Left ventricle myocardium superior (tissue), 1 donor: ENCODE data around the gene HIRIP3. TPM values are rescaled to one million over a fixed set of nuclear protein-coding genes. Genes with fewer than 3 reads are reported as not detected.
A peak's percentile ranks its signal among the peaks of the same experiment; 100 is the strongest.
"Not testable (repeated sequence)": the region's sequence is repeated elsewhere in the genome, so short reads cannot be mapped to it uniquely, and the experiment has no call there.

Experiments used
- ATAC-seq: fragments of 200-7000 bp; cut with Tn5 transposase; one replicate; pipeline ENCODE4 v1.9.1; 2020; ENCODE audit warnings: mild to moderate bottlenecking, moderate library complexity
- DNase-seq: peaks from one replicate; pipeline ENCODE4 v3.0.0-alpha.2; 2020
- intact Hi-C: fragments of 100-400 bp; cut with micrococcal nuclease; formaldehyde crosslinking; loops from one replicate; pipeline ENCODE4 v1.11.0; 2022
- long read RNA-seq: library from polyadenylated mRNA; unstranded; transcript quantifications from one replicate; pipeline ENCODE4 v2.0.0, GENCODE V29; 2021
- total RNA-seq: library from RNA; stranded (reverse); fragmentation: NEBNext Ultra II Directional; extraction: Animal tissue kit (Norgen Biotek cat#: 25700); gene quantifications from one replicate; pipeline ENCODE4 v1.2.1, GENCODE V29; 2021
- donor health status: DM: no; HTN: yes; CAD: no; lungs with severe emphysema.

The HIRIP3 gene, protein sequence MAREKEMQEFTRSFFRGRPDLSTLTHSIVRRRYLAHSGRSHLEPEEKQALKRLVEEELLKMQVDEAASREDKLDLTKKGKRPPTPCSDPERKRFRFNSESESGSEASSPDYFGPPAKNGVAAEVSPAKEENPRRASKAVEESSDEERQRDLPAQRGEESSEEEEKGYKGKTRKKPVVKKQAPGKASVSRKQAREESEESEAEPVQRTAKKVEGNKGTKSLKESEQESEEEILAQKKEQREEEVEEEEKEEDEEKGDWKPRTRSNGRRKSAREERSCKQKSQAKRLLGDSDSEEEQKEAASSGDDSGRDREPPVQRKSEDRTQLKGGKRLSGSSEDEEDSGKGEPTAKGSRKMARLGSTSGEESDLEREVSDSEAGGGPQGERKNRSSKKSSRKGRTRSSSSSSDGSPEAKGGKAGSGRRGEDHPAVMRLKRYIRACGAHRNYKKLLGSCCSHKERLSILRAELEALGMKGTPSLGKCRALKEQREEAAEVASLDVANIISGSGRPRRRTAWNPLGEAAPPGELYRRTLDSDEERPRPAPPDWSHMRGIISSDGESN
- total RNA-seq: 19.4 TPM
- long read RNA-seq, transcript HIRIP3-204 (6 exons, 988 nt): minor isoform, 6 of 75 reads
- long read RNA-seq, transcript HIRIP3-201 (7 exons, 3,388 nt): major isoform, 51 of 75 reads
- long read RNA-seq, partial matches to known transcripts: 14 of 75 reads
- long read RNA-seq, other reads (novel, unspliced or antisense): 3 of 75 reads

DNA sequence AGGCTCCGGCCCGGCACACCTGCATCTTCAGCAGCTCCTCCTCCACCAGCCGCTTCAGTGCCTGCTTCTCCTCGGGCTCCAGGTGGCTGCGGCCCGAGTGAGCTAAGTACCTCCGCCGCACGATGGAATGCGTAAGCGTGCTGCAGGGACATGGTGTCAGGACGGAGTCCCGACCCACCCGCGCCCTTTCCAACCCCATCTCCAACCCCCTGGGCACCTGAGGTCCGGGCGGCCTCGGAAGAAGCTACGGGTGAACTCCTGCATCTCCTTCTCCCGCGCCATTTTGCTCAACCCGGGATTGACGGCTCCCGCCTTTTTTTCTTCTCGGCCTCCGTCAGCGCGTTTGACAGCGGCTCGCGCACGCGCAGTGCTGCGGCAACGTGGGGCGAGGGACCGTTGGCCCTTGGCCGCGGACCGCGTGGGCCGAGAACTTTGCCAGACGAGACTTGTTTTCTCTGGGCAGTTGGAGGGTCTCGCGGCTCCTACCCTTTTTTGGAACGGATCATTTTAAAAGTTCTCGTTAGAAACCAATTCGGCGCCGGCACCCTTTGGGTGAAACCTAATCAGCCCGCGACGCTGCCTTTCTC is at the start of gene HIRIP3:
Gene HIRIP3 (minus strand): TSS at position 294 of the 587 bp plus-strand sequence. CDS start 12 bp downstream, at position 282.
- peak; percentile 81 for ATAC-seq
- intact Hi-C loops: no loop called here
- peak; percentile 94 for DNase-seq

DNA sequence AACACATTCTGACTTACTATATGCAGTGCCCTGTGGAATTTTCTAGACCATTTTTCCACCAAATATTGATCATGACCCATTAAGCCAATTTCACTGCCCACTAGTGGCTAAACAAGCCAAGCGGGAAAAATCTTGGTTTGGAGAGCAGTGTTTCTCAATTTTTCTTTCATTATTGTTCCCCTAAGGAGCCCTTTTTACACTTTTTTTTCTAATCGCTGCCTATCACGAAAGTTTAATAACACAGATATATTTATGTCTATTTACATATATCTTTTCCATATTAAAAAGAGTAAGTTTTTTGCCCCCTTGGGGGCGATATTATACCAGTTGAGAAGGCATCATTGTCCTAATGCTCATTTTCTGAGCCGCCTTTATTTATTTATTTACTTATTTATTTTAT is 46.4 kb upstream of the HIRIP3 start:
- no peak for ATAC-seq
- DNase-seq: no peak
- intact Hi-C loops: no loop called here

DNA sequence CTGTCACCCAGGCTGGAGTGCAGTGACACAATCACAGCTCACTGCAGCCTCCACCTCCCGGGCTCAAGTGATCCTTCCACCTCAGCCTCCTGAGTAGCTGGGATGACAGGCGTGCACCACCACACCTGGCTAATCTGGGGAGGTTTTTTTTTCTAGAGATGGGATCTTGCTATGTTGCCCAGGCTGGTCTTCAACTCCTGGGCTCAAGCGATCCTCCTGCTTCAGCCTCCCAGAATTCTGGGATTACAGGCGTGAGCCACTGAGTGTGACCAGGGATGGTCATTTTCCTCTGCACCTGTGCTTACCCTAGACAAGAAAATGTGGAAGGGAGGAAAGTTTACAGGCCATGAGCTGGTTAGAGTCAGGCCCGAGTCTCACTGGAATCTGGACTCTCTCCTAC is 45.3 kb upstream of the HIRIP3 start:
- DNase-seq, ATAC-seq, intact Hi-C loops: not testable (repeated sequence)

DNA sequence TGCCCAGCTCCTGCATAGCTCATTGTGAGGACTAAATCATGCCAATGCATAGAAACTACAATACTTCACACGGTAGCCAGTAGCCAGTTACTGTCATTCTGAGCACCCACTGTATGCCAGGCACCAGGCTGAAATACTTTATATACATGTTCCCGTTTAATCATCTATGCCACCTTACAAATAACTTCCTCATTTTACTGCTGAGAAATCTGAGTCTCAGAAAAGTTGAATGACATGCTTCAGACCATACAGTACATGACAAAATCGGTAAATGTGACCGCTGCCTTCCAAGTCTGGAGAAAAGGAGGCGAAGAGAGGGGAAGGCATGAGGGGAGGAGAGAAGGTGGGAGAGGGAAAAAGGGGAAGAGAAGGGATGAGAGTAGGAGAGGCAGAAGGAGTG is 44.8 kb upstream of the HIRIP3 start:
- intact Hi-C loops: no loop called here
- DNase-seq: no peak
- ATAC-seq: no peak

DNA sequence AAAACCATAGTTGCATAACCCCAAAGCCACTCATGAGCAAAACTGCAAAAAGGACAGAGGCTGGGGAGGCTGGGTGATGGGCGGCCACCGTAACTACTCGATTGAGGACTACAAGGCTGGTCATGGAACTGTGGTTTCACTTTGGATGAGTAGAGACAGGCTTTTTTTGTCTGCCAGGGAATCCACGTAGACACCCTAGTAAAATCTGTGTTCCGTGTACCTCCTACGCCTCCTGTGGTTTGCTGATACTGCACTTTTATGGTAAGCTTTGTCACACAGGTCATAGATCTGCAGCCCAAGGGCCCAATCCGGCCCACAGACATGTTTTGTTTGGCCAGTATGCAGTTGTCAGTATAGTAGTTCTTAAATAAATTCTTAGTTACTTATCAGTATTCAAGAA is 37.9 kb upstream of the HIRIP3 start:
- ATAC-seq: no peak
- no peak for DNase-seq
- intact Hi-C loops: no loop called here

DNA sequence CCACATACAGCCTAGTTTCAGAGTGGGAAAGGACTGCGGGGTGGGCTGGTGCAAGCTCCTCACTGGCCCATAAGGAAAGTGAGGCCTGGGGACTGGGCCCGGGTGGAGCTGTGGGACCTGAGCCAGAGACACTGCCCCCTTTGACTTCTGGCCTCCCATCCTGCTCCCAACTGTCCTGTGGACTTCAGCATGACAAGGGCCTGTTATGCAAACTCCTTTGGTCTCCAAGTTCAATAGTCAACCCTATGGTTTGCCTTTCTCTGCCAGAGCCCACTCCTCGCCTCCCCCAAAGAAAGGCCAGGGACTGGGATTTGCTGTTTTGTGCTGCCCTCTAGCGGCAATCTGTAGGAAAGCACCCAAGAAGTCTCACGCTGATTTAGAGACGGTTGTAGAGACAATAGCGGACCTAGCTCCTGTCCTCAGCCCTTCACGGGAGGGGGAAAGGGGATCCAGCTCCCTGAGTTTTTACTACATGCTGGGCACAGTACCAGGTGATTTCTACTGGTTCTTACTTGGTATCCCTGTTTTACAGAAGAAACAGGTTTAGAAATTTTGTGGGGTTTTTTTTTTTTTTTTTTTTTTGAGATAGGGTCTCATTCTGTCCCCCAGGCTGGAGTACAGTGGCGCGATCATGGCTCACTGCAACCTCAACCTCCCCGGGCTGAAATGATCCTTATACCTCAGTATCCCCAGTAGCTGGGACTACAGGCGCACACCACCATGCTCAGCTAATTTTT is 36.8 kb upstream of the HIRIP3 start:
- ATAC-seq: peak; percentile 35
- intact Hi-C loops: no loop called here
- no peak for DNase-seq

DNA sequence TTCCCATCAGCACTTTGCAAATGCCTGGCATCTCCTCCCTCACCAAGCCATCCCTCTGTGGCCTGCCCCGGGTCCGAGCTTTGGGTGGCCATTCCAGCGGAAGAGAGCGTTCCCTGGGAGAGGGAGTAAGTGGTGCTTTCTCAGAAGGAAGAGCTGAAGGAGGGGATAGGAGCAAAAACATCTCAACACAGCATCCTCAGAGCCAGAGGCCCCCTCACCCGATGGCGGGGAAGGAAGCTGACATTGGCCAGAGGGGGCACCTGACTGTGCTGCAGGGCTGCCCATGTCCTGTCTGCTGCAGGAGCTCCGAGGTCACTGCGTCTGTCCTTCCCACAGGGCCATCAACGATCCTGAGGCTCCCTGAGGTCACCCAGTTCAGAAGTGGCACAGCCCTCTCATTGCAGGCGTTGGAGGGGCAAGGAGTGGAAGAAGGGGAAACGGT is 36.1 kb upstream of the HIRIP3 start:
- ATAC-seq: no peak
- intact Hi-C loops: no loop called here
- no peak for DNase-seq

DNA sequence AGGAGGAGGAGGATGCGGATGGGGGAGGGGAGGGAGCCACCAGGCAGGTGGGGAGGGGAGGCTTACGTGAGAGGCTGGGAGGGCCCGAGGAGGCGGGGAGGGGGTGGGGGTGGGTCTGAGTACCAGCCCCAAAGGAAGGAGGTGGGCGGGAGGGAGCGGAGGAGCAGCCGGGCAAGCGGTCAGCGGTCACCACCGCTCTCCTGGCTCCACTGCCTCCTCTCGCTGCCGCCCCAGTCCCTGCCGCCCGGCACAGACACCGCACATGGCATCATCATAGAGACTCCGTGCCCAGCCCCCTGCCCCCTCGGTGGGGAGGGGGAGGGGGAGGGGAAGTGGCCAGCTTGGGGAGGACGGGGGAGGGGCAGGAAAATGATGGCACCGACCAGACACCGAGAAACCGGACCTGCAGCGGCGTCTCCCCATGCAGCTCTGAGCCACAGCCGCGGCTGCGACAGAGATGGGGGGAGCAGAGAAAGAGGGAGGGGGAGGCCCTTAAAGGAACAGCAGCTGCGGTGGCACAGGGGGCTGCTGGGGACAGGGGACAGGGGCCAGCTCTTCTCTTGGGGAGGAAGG is 35.5 kb upstream of the HIRIP3 start, which contains the start of gene TLCD3B:
Gene TLCD3B (minus strand): TSS at position 431 of the 573 bp plus-strand sequence. CDS start 744 bp downstream, outside the sequence.
- intact Hi-C loops: no loop called here
- DNase-seq (no peak), ATAC-seq (no peak)

DNA sequence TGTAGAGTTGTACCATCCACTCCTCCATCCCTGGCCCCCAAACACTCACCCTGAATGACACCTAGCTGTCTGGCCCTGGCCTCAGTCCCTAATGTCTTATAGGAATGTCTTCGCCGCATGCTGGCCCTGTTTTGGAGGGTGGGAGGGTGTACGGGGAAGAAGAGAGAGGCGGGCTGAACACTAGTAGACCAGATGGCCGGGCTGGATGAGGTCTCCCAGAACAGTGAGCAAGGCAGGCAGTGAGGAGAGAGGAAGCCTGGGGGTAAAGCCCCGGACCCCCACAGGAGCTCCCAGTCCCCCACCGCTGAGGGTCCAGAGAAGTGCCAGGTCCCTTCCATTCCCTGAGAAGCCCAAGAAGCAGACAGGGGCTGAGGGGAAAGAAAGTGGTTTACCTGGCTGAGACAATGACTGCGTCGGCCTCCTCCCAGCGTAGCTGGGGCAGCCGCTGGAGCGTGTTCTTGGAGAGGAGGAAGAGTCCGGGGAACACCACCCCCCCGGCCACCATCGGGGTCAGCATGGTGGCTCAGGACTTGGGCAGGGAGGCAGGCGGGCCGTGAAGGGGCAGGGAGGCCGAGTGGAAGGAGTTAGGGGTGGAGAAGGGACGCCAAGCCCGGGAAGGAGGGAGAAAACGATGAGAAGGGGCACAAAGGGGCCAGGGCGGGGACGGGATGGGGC is 34.7 kb upstream of the HIRIP3 start:
- intact Hi-C loops: no loop called here
- DNase-seq (no peak), ATAC-seq (no peak)

DNA sequence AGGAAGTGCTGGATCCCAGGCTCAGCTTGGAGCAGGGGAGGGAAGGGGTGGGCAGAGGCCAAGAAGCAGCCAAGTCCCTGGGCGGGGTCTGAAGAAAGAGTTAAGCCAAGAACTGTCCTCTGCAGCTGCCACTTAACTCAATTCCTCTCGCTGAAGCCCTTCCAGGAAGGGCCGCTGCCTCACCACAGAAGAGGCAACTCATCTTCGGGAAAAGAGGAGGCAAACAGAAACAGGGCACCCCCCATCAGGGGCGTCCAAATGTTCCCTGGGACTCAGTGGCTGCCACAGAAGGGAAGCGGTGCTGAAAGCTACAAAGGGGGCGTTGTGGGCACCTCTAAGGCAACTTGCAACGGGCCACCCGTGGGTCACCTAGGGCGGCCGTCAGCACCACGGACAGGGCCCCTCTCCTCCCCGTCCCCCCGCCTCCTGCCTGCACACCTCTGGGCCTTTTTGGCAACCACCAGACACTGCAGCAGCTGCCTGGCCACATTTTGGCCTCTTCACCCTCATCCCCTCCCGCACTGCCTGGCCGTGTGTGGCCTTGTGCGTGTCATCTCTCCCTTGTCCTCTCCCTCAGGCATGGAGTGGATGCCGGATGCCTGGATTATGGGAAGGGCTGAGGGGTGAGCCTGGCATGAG is 33.1 kb upstream of the HIRIP3 start:
- ATAC-seq (peak; percentile 60), DNase-seq (no peak)

DNA sequence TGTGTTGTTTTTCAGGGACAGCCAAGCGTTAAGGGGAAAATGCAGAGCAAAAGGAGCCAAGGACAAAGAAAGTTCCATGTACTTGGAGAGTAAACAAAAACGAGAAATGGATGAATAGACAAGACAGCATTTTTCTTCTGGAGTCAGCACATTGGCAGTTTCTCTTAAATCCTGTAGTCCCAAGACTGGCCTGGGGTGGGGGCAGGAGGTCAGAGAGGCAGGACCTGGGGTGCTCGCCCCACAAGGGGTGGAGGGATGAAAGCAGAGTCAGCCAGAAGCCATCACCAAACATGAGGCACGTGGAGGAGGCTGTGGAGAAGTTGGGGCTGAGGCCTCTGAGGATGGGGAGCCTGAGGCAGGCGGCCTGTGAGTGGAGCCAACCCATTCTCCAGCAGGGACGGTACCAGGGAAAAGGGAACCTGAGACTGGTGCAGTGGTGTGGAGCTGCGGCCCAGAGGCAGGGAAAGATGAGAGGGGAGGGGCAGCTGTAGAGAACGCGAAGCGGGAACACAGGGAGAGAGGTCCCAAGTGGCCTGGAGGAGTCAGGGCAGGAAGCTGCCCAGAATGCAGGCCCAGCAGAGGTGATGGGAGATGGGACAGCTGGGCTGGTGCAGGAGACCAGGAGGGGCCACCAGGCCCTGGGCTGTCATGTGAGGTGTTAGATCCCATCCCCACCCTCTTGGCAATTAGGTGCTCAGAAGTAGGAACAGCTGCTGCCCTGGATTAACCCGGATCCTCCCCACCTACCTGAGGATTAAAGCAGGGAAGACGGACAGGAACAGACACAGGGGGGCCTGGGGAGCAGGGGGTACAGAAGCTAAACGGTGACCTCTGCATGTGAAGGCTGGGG is 32.4 kb upstream of the HIRIP3 start:
- intact Hi-C loops: no loop called here
- ATAC-seq: no peak
- no peak for DNase-seq

More for the DNA sequence above, 33.1 kb upstream of the HIRIP3 start:
- intact Hi-C loops: no loop called here

DNA sequence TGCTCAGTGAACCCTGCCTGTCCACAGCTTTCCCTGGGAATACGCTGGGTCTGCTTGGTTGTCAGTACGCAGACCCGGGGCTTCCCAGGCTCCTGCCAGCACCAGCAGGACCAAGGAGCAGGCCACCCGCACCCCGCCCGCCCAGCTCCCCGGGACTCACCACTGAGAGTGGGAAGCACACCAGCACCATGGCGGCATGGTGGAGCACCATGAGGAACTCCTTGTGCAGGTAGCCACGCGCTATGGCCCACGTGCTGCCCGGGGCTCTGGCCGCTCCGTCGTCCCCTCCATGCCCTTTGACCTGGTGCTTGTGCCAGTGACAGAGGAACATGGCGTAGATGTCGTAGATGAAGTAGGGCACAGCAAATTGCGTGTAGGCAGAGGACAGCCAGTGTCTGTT is 31.0 kb upstream of the HIRIP3 start:
- ATAC-seq: no peak
- no peak for DNase-seq
- intact Hi-C loops: no loop called here

DNA sequence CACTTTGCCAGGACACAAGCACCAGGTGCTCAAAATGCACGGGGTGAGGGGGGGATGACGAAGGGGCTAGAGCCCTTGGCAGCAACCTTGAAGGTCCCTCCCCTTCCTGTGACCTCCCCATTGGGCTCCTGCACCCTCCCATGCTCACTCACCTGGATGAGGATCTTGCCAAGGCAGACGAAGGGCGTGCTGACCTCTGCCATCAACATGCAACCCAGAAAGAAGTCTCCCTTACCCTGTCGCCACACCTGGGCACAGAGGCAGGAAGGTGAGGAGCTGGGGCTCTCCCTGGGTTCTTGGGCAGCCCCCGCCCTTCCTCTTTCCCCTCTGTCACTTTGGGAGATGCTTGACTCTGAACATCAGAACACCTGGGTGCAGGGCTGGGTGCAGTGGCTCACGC is 30.2 kb upstream of the HIRIP3 start:
- intact Hi-C loops: no loop called here
- ATAC-seq: no peak
- no peak for DNase-seq

DNA sequence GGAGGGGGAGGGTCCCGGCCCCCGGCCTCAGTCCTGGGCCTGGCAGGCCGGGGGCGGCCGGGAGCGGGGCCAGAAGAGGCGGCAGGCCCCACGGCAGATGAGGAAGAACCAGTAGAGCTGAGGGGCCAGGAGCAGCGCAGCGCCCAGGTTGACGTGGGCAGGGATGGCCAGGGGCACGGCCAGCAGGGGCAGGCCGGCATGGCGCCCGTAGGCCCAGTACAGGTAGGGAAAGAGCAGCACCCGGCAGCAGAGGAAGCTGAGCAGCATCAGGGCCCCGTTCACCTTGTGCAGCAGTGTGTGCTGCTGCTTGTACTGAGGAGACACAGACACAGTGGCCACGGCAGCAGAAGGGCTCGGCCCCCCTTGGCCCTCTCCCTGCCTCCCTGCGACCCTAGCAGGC is 29.7 kb upstream of the HIRIP3 start:
- intact Hi-C loops: no loop called here
- no peak for DNase-seq

DNA sequence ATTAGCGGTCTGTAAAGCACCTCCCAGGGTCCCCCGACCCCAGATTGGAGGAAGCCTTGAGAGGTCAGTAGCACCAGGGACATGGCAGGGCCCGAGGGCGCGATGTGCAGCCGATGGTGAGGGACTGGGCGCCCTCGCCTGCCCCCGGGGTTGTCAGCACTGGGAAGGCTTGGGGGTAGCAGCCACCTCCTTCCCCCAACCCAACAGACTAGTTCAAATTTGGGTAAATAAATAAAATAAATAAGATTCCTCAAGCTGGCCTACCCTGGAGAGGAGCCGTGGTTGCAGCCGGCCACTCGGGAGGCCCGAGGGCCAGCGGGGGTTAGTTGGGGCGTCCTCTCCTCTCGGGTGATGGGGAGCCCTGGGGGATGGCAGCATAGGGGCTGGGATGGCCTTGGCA is 29.0 kb upstream of the HIRIP3 start:
- ATAC-seq: no peak
- intact Hi-C loops: no loop called here
- DNase-seq: no peak

More for the DNA sequence above, 29.7 kb upstream of the HIRIP3 start:
- no peak for ATAC-seq

DNA sequence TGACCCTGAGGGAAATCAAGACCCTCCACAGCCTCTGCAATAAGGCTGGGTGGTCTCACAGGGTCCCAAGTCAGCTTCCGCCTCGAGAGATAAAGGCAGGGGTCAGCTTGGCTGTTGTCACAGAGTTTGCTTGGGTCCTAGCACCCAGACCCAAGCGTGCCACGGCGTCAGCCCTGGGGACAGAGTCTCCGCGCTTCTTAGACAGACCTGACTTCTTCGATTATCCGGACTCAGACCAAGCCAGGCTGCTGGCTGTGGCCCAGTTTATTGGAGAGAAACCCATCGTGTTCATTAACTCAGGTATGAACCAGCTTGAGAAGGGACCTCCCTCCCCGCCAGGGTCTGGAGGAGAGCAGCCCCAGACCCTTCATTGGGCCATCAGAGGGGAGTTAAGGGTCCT is 28.2 kb upstream of the HIRIP3 start:
- DNase-seq (no peak), ATAC-seq (no peak)
- intact Hi-C loops: no loop called here

DNA sequence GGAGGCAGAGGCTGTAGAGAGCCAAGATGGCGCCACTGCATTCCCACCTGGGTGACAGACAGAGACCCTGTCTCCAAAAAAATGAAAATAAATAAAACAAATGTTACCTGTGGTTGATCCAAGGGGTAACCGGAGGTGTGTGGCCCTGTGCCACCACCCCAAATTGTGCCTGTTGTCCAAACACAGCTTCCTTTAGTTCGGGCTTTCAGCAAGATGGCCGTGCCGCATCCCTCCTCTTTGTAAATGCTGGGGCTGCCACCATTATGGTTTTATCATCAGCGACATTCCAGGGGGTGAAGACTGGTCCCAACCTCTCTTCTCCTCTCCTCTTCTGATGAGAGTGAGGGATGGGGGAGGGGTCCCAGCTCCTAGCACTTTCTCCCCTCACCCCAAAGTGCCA is 27.5 kb upstream of the HIRIP3 start, which contains the start of gene C16orf92:
Gene C16orf92 (plus strand): TSS at position 312 of the 400 bp plus-strand sequence. CDS start 143 bp downstream, outside the sequence.
- DNase-seq: no peak
- intact Hi-C loops: no loop called here
- ATAC-seq: no peak
